Measurements from ENCODE around the gene TMEM115. TPM values are rescaled to one million over a fixed set of nuclear protein-coding genes. Genes with fewer than 3 reads are reported as not detected.

Gene TMEM115
- total RNA-seq, 4 donors from 2014 or later = 60.7 to 85.3 (median 70.2) TPM

- H3K4me3 ChIP-seq = no peak overlapping the region
- H3K27ac ChIP-seq = no peak overlapping the region
- peaks cover 4% of the 10 kb centered on the region for H3K27me3 ChIP-seq
- WGBS = 75% methylated on average over 5 of the region's 7 CpGs
- no peaks in the 10 kb centered on the region for H3K9me3 ChIP-seq
- no peaks in the 10 kb centered on the region for H3K36me3 ChIP-seq
- peaks cover 8% of the 10 kb centered on the region for H3K4me1 ChIP-seq
- no peak for DNase-seq (ENCODE audit: low spot score in 2 of 2)
- TF ChIP-seq CTCF (IDR thresholded peaks at IDR 0.05) = no peak
Observed at GRCh38 chr3:50375258-50375931, 16.1 kb upstream of the TMEM115 start.

- no peaks in the 10 kb centered on the region for H3K36me3 ChIP-seq
- peaks cover 8% of the 10 kb centered on the region for H3K4me1 ChIP-seq
- peaks cover 4% of the 10 kb centered on the region for H3K27me3 ChIP-seq
- no peak overlapping the region for H3K4me3 ChIP-seq
- TF ChIP-seq CTCF (IDR thresholded peaks at IDR 0.05) (no peak), EP300 (IDR thresholded peaks at IDR 0.05) (no peak), POLR2AphosphoS5 (IDR thresholded peaks at IDR 0.05) (no peak), POLR2A (IDR thresholded peaks at IDR 0.05) (no peak)
- WGBS = 79% methylated on average over 17 of the region's 22 CpGs
- H3K9me3 ChIP-seq = no peaks in the 10 kb centered on the region
- no peak overlapping the region for H3K27ac ChIP-seq
- DNase-seq (ENCODE audit: low spot score in 2 of 2) = no peak
Observed at GRCh38 chr3:50374363-50375257, 15.3 kb upstream of the TMEM115 start.

GRCh38 chr3:50373146-50374051 is 14.1 kb upstream of the TMEM115 start:
- H3K4me1 ChIP-seq = peaks cover 8% of the 10 kb centered on the region
- H3K27me3 ChIP-seq = peaks cover 4% of the 10 kb centered on the region
- 70% methylated on average over 12 of the region's 12 CpGs for WGBS

GRCh38 chr3:50372349-50372748 is 13.0 kb upstream of the TMEM115 start:
- WGBS = 74% methylated on average over 5 of the region's 8 CpGs
- no peak for DNase-seq (ENCODE audit: low spot score in 2 of 2)
- Histone ChIP-seq H3K36me3 (no peaks in the 10 kb centered on the region), H3K27me3 (peaks cover 4% of the 10 kb centered on the region), H3K4me1 (peaks cover 8% of the 10 kb centered on the region), H3K27ac (no peak overlapping the region), H3K4me3 (no peak overlapping the region), H3K9me3 (no peaks in the 10 kb centered on the region)
- TF ChIP-seq POLR2AphosphoS5 (IDR thresholded peaks at IDR 0.05) (no peak), POLR2A (IDR thresholded peaks at IDR 0.05) (no peak), CTCF (IDR thresholded peaks at IDR 0.05) (no peak), EP300 (IDR thresholded peaks at IDR 0.05) (no peak)

More at GRCh38 chr3:50373146-50374051, 14.1 kb upstream of the TMEM115 start:
- no peaks in the 10 kb centered on the region for H3K36me3 ChIP-seq
- H3K4me3 ChIP-seq = no peak overlapping the region
- H3K27ac ChIP-seq = no peak overlapping the region
- no peaks in the 10 kb centered on the region for H3K9me3 ChIP-seq
- DNase-seq (ENCODE audit: low spot score in 2 of 2) = no peak
- TF ChIP-seq CTCF (IDR thresholded peaks at IDR 0.05) = no peak
- no peak for TF ChIP-seq POLR2AphosphoS5 (IDR thresholded peaks at IDR 0.05)
- no peak for TF ChIP-seq EP300 (IDR thresholded peaks at IDR 0.05)
- TF ChIP-seq POLR2A (IDR thresholded peaks at IDR 0.05) = no peak
